Spleen (tissue), 7 donors: ENCODE results near the gene IL3RA.

Source experiments
- POLR2A ChIP-seq, 3 donors: fragments of 450-650 bp; IDR thresholded peaks; one replicate each; pipeline ENCODE4 v1.5.1; 2017; ENCODE audit warnings: antibody characterized with exemption in 3 of 3, mild to moderate bottlenecking in 1 of 3
- TF ChIP-seq, protein P1 (sequence below), 11 experiments: fragments of 200-600 bp in 7 of 11; fragments of 450-650 bp in 4 of 11; sonication (generic) in 4 of 11; IDR thresholded peaks in 8 of 11; conservative IDR thresholded peaks in 3 of 11; 1 replicate in 7 of 11; 2 replicates in 4 of 11; pipeline versions ENCODE4 v1.4.0 to v1.8.0; 2016 to 2021; ENCODE audit warnings: antibody characterized with exemption in 11 of 11, inconsistent platforms in 4 of 11, mild to moderate bottlenecking in 1 of 11
- donor health status: DM: no; HTN: no; CAD: no; lungs with moderate emphysema.
- donor health status: DM: no; HTN: no; CAD: no.
- donor health status: DM: no; HTN: no; CAD: no.

DNA sequence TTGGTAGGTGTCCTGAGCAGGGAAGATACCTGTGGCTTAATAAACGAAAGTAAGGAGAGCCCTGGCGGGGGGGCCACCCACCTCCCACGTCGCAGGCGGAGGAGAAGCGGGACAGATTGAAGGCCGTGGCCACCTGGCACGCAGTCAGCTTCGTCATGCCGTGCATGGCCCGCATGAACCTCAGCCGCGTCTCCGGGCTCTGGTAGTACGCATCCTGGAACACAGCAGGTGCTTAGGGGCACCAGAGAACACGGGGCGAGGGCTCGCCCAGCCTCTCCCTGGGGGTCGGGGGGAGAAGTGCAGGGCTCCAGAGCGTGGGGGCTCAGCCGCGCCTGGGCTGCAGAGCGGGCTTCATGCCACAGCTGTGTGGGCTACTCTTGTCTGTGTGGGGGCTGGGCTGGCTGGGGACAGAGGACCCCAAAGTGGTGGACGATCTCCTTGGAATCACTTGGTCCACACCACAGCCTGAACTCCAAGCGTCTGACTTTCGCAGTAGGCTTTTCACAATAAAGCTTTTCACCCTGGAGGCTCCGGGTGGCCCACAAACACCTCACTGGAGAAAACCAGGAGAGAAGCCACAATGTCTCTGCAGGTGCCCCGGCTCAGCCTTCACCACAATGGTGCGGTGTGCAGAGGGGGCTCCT is 82.4 kb downstream of the IL3RA start:
- TF ChIP-seq, protein P1, sequence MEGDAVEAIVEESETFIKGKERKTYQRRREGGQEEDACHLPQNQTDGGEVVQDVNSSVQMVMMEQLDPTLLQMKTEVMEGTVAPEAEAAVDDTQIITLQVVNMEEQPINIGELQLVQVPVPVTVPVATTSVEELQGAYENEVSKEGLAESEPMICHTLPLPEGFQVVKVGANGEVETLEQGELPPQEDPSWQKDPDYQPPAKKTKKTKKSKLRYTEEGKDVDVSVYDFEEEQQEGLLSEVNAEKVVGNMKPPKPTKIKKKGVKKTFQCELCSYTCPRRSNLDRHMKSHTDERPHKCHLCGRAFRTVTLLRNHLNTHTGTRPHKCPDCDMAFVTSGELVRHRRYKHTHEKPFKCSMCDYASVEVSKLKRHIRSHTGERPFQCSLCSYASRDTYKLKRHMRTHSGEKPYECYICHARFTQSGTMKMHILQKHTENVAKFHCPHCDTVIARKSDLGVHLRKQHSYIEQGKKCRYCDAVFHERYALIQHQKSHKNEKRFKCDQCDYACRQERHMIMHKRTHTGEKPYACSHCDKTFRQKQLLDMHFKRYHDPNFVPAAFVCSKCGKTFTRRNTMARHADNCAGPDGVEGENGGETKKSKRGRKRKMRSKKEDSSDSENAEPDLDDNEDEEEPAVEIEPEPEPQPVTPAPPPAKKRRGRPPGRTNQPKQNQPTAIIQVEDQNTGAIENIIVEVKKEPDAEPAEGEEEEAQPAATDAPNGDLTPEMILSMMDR (IDR thresholded peaks at IDR 0.05 in 8 of 11, conservative IDR thresholded peaks at IDR 0.05 in 3 of 11), result no peak
- TF ChIP-seq POLR2A (IDR thresholded peaks at IDR 0.05), result no peak
